Glutamatergic neuron (in vitro differentiated cells): Measurements from ENCODE around the gene INS. TPM values are rescaled to one million over a fixed set of nuclear protein-coding genes. Genes with fewer than 3 reads are reported as not detected.

ENCODE experiments used
- DNase-seq: peaks from one replicate; pipeline ENCODE4 v3.0.0; 2022
- H3K27ac Mint-ChIP-seq: one replicate; pipeline ENCODE4 v1.8.0; 2020; ENCODE audit warnings: mild to moderate bottlenecking, mixed read lengths, inconsistent platforms; ENCODE audit not compliant: unreplicated experiment
- H3K27me3 Mint-ChIP-seq: one replicate; pipeline ENCODE4 v1.8.0; 2020; ENCODE audit warnings: mild to moderate bottlenecking, moderate library complexity, mixed read lengths, inconsistent platforms; ENCODE audit not compliant: unreplicated experiment
- H3K36me3 Mint-ChIP-seq: one replicate; pipeline ENCODE4 v1.8.0; 2020; ENCODE audit warnings: mild to moderate bottlenecking, mixed read lengths, inconsistent platforms; ENCODE audit not compliant: unreplicated experiment
- H3K4me1 Mint-ChIP-seq: one replicate; pipeline ENCODE4 v1.8.0; 2020; ENCODE audit warnings: mild to moderate bottlenecking, low read depth, mixed read lengths, inconsistent platforms; ENCODE audit not compliant: unreplicated experiment
- H3K4me3 Mint-ChIP-seq: one replicate; pipeline ENCODE4 v1.8.0; 2020; ENCODE audit warnings: mild to moderate bottlenecking, mixed read lengths, inconsistent platforms; ENCODE audit not compliant: unreplicated experiment
- H3K9me3 Mint-ChIP-seq: one replicate; pipeline ENCODE4 v1.8.0; 2020; ENCODE audit warnings: mild to moderate bottlenecking, moderate library complexity, mixed read lengths, inconsistent platforms; ENCODE audit not compliant: unreplicated experiment
- total RNA-seq: library from RNA; stranded (reverse); fragmentation: NEBNext Ultra II Directional; extraction: Animal tissue kit (Norgen Biotek cat#: 25700); gene quantifications from one replicate; pipeline ENCODE4 v1.2.1, GENCODE V29; 2021; ENCODE audit not compliant: unreplicated experiment
- TF ChIP-seq, protein P1 (sequence below): fragments of 200-600 bp; sonication (generic); IDR thresholded peaks from one replicate; pipeline ENCODE4 v1.5.0; 2021; ENCODE audit not compliant: partially characterized antibody, unreplicated experiment

The INS gene
- total RNA-seq, 1 donor from 2014 or later, result not detected

DNA sequence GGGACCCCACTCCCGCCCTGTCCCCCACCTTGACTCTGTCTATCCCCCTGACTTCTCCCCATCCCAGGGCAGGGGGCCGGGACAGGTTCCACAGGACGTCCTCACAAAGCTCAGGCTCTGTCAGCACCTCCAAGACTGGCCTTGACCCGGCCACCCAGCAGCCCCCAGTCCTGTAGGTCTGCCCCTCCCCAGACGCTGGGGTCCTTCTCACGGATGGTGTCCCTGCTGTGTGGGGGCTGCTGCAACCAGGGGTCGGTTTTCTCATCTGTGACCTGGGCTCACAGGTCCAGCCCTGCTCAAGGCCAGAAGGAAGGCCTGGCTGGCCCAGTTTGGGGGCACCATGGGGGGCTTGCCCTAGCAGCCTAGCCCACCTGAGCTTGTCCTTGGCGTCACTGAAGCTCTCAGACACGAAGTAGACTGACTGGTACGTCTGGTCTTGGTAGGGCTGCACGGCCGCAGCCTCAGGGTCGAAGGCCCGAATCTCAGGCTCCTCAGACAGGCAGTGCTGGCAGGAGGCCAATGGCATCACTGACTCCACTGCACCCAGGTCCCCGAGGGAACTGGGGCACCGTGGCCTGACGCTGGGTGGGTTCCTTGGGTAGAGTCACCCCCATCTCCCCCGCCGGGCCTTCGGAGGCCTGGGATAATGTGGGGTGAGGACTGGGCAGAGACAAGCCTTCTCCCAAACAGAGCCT lies 4.0 kb upstream of the INS start:
- Mint-ChIP-seq H3K36me3 (no peaks in the 10 kb centered on the region), H3K27me3 (no peaks in the 10 kb centered on the region), H3K9me3 (peaks cover 4% of the 10 kb centered on the region), H3K27ac (no peak overlapping the region), H3K4me1 (no peaks in the 10 kb centered on the region), H3K4me3 (no peak overlapping the region)
- no peak for DNase-seq
- TF ChIP-seq, protein P1, sequence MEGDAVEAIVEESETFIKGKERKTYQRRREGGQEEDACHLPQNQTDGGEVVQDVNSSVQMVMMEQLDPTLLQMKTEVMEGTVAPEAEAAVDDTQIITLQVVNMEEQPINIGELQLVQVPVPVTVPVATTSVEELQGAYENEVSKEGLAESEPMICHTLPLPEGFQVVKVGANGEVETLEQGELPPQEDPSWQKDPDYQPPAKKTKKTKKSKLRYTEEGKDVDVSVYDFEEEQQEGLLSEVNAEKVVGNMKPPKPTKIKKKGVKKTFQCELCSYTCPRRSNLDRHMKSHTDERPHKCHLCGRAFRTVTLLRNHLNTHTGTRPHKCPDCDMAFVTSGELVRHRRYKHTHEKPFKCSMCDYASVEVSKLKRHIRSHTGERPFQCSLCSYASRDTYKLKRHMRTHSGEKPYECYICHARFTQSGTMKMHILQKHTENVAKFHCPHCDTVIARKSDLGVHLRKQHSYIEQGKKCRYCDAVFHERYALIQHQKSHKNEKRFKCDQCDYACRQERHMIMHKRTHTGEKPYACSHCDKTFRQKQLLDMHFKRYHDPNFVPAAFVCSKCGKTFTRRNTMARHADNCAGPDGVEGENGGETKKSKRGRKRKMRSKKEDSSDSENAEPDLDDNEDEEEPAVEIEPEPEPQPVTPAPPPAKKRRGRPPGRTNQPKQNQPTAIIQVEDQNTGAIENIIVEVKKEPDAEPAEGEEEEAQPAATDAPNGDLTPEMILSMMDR, result no peak

DNA sequence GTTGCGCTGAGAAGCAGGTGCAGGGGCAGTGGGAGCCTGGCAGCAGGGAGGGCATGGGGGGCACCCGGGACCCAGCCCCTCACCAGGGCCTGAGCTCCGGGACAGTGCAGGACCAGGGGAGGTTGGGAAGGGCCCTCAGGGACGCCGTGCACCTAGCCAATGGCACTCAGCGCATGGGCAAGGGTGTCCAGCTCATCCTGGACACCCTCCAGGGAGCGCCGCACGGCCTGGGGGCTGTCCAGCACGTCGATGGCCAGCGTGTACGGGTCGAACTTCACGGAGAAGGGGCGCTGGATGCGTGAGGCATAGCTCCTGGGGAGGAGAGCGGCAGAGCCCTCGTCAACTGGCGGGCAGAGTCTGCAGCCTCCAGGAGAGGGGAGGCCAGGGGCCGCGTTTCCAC lies 3.1 kb upstream of the INS start:
- Mint-ChIP-seq H3K4me3 (no peak overlapping the region), H3K9me3 (peaks cover 4% of the 10 kb centered on the region), H3K27ac (no peak overlapping the region), H3K36me3 (no peaks in the 10 kb centered on the region), H3K27me3 (no peaks in the 10 kb centered on the region), H3K4me1 (no peaks in the 10 kb centered on the region)
- DNase-seq, result no peak
- TF ChIP-seq, protein P1, result no peak

DNA sequence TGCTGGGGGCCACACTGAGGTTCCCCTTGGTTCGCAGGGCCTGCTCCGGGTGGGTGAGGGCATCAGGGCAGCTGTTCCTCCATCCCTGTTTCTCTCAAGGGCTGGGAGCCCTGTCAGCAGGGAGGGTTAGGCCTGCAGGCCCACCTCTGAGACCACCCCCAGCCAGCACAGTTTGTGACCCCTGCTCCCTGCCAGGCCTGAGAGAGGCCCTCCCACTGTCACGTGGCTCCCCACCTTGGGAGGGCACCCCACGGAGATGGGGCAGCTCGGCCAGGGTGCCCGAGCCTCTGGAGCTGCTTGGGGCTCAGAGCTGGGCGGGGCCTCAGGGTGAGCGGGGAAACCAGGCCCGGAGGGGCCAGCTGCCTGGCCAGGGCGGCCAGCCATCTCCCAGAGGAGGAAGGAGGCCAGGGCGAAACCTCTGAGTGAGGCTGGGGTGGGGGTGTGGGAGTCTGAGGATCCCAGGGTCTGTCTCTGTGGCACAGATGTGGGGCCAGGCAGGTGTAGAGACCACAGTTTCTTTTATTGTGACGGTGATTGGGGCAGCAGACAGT lies 2.5 kb upstream of the INS start:
- H3K36me3 Mint-ChIP-seq, result no peaks in the 10 kb centered on the region
- H3K4me3 Mint-ChIP-seq, result no peak overlapping the region
- no peaks in the 10 kb centered on the region for H3K4me1 Mint-ChIP-seq
- TF ChIP-seq, protein P1, result no peak
- H3K9me3 Mint-ChIP-seq, result peaks cover 4% of the 10 kb centered on the region
- H3K27me3 Mint-ChIP-seq, result no peaks in the 10 kb centered on the region
- DNase-seq, result no peak
- H3K27ac Mint-ChIP-seq, result no peak overlapping the region

DNA sequence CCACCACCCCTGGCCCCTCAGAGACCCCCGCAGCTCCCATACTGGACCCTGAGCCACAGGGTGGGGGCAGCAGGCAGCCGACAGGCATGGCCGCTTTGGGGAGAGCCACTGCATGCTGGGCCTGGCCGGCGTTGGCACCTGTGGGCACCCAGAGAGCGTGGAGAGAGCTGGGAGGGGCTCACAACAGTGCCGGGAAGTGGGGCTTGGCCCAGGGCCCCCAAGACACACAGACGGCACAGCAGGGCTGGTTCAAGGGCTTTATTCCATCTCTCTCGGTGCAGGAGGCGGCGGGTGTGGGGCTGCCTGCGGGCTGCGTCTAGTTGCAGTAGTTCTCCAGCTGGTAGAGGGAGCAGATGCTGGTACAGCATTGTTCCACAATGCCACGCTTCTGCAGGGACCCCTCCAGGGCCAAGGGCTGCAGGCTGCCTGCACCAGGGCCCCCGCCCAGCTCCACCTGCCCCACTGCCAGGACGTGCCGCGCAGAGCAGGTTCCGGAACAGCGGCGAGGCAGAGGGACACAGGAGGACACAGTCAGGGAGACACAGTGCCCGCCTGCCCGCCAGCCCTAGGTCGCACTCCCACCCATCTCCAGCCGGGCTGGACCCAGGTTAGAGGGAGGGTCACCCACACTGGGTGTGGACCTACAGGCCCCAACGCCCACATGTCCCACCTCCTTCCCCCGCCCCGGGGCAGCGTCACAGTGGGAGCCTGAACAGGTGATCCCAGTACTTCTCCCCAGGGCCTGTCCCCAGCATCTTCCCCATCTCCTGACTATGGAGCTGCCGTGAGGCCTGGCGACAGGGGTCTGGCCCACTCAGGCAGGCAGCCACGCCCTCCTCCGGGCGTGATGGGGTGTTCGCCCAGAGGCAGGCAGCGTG lies 1.2 kb downstream of the INS start:
- Mint-ChIP-seq H3K4me1 (no peaks in the 10 kb centered on the region), H3K36me3 (no peaks in the 10 kb centered on the region), H3K27ac (no peak overlapping the region), H3K4me3 (no peak overlapping the region), H3K9me3 (peaks cover 2% of the 10 kb centered on the region), H3K27me3 (no peaks in the 10 kb centered on the region)
- DNase-seq, result no peak
- TF ChIP-seq, protein P1, result no peak

DNA sequence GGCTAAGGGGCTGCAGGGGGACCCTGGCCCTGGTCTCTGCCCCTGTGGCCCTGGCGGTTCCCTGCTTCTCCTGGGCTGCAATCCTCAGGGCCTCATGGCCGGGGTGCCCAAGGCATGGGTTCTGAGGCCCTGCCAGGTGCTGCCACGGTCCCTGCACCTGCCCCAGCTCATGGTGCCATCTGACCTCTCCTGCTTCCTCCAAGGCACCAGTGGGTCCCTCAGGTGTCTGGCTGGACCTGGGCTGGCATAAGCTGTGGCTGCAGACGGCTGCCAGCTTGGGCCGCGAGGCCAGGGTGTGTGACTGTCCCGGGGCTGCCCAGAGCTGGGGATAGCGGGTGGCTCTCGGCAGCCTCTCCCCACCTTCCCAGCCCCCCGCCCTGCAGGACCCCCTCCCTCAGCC lies 2.0 kb downstream of the INS start:
- H3K4me1 Mint-ChIP-seq, result no peaks in the 10 kb centered on the region
- H3K9me3 Mint-ChIP-seq, result peaks cover 2% of the 10 kb centered on the region
- TF ChIP-seq, protein P1, result no peak
- H3K4me3 Mint-ChIP-seq, result no peak overlapping the region
- no peaks in the 10 kb centered on the region for H3K27me3 Mint-ChIP-seq
- no peak for DNase-seq
- no peak overlapping the region for H3K27ac Mint-ChIP-seq
- no peaks in the 10 kb centered on the region for H3K36me3 Mint-ChIP-seq
